Activated T-cell treated with anti-CD3 and anti-CD28 coated beads, Interleukin-2, amount 50 U/mL, for 1 hour (primary cell): ENCODE data around the gene ENTPD7.
"Not testable (repeated sequence)": the region's sequence is repeated elsewhere in the genome, so short reads cannot be mapped to it uniquely, and the experiment has no call there.

ENCODE experiments used
- DNase-seq: peaks from one replicate; pipeline ENCODE4 v3.0.0-alpha.2; 2020

The ENTPD7 gene

DNA sequence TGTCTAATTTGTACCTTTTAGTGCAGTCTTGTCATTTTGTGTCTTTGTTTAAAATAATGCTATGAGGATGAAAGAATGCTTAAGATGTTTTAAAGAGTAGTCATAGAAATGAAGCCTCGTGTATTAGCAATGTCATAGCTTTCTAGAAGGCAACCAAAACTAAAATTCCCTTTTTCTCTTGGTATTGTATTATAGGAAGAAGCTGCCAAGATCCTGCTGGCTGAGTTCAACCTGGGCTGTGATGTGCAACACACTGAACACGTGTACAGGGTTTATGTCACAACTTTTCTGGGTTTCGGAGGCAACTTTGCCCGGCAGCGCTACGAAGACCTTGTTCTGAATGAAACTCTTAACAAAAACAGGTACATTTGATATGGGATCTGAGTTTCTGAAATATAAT lies 36.5 kb downstream of the ENTPD7 start:
- DNase-seq = no peak

GRCh38 chr10:99698504-99699080 lies 39.3 kb downstream of the ENTPD7 start:
- no peak for DNase-seq

DNA sequence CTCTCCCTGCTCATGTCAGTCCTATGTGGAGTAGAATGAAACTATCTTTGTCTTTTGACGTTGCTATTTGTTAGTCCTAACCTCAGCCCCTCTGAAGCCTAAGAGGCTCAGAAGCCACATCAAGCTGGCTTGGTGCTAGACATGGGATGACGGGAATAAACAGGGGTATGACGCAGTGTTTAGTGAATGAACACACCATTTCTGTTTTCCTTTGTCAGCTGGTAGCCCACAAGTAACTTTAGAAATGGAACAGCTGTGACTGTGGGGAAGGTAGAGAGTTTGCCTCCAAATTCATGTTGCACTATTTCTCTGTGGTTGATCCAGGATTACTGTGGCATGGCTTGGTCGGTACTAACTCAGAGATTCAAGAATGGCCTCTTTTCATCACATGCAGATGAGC lies 41.3 kb downstream of the ENTPD7 start:
- no peak for DNase-seq

DNA sequence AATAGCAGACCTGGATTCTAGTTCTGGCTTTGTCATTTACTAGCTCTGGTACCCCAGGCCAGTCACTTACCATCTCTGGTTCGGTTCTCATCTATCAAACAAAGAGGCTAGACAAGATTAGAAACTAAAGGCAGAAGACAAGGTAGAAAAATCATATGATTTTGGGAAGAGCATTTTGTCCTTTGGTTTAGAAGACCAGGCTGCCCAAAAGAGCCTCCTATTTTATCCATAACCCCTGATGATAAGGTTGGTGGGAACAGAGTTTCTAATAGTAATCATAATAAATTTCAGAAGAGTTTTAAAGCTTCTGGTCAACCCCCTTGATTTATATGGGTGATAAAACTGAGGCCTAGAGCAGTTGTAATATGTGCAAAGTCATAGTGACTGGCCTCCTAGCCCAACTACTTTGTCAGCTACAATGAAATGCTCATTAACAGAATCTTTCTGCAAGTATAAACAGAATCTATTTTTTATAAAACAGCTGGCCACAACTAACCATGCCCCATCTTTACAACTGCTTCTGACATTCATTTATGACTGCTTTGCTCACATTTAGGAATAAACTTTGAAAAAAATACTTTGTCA lies 49.2 kb downstream of the ENTPD7 start:
- no peak for DNase-seq

DNA sequence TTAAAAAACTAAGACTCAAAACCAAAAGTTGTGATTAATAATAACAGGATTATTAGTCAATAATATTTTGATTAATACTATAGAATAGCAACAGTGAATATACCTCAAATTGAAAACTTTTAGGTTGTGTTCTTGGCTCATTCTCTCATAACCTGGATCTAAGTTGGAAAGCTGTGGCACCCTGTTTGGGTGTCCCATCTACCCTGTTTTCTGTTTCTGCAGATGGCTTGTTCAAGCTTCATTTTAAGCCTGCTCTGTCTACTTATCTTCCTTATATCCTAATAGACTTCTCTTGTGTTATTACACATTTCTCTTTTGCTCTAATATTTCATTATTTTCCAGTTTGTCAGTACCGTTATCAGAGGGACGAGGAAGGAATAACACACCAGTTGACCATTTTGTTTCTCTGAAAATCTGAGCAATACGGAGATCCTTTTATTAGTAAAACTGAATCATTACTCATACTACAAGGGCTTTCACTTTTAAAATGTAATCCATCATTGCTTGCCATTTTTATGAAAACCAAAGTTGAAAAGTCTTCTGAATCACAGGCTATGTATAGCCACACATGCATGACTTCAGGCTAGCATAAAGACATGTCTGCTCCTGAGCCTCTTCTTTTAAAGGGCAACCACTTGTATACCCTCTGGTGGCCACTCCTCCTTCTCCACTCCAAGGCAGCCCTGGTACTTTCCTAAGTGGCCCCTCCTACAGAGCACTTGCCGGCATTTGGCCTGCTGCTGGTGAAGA lies 50.3 kb downstream of the ENTPD7 start:
- DNase-seq = no peak

DNA sequence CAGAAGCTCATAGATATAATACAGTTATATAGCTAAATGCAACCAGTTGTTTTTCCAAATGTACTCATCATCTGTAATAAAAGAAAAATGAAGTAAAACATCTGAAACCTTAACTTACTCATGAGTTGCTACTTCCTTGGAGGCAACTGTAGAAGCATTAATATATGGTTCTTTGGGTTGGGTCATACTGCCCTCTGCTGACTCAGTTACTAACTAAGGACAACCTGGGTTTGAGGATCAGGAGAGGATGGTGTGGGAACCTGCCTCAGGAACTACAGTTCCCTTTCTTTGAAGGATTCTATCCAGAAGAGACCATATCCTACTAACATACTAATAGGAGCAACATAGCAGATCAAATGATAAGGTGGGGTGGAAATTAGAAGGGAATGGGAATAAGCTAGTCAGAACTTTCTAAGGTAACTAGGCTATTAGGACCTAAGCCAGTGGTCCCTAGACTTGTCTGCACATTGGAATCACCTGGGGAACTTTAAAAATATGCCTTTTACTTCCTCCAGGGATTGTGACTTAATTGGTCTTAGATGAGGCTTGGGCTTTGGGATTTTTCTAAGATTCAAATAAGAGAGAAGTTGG lies 51.9 kb downstream of the ENTPD7 start:
- DNase-seq = no peak

GRCh38 chr10:99714446-99714845 lies 55.1 kb downstream of the ENTPD7 start:
- no peak for DNase-seq

GRCh38 chr10:99720387-99720786 lies 61.1 kb downstream of the ENTPD7 start:
- DNase-seq = no peak

GRCh38 chr10:99730026-99730425 lies 70.7 kb downstream of the ENTPD7 start:
- DNase-seq = no peak

- no peak for DNase-seq
Observed at GRCh38 chr10:99731306-99732032, 72.2 kb downstream of the ENTPD7 start.

- DNase-seq = peak; percentile 95
Observed at GRCh38 chr10:99732033-99732842, 72.9 kb downstream of the ENTPD7 start, which contains the start of the genes COX15 and CUTC. COX15 (minus strand) TSS chr10:99732127; CDS start chr10:99732049, 78 bp downstream. CUTC (plus strand) TSS chr10:99732234; CDS start chr10:99732349, 115 bp downstream.

DNA sequence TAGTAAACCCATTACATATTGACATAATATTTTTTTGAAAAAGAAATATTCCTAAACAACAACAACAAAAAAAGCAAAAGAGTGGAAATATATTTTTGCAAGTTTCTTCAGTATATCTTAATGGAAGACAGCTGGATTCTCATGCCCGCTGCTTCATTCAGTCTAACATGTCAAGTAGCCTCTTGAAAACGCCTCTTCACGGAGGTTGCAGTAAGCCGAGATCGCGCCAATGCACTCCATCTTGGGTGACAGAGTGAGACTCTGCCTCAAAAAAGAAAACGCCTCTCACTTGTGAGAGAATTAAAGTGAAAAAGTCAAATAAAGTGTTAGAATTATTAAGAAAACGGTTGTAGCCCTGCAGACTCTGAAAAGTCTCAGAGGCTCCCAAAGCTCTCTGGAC lies 74.1 kb downstream of the ENTPD7 start:
- DNase-seq = no peak

DNA sequence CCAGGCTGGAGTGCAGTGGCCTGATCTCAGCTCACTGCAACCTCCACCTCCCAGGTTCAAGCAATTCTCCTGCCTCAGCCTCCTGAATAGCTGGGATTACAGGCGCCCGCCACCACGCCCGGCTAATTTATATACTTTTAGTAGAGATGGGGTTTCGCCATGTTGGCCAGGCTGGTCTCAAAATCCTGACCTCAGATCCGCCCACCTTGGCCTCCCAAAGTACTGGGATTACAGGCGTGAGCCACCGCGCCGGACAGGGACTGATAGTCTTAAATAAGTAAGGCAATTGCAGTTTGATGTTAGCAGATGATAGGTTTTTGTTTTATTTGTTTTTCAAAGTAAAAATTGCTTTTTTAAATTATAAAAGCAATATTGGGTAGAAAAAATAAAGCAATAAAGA lies 74.8 kb downstream of the ENTPD7 start:
- not testable (repeated sequence) for DNase-seq

DNA sequence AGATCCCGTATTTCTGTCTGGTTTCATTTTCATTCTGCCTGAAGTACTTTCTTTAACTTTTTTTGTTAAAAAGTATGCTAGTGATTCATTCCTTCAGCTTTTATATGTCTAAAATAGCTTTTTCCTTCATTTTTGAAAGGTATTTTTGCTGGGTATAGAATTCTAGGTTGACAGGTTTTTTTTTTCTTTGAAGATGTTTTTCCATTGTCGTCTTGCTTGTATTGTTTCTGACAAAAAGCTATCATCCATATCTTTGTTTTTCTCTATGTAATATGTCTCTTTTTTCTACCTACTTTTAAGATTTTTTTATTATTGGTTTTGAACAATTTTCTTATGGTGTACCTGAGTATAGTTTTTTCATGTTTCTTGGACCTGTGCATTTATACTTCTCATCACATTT lies 81.0 kb downstream of the ENTPD7 start:
- DNase-seq = no peak

DNA sequence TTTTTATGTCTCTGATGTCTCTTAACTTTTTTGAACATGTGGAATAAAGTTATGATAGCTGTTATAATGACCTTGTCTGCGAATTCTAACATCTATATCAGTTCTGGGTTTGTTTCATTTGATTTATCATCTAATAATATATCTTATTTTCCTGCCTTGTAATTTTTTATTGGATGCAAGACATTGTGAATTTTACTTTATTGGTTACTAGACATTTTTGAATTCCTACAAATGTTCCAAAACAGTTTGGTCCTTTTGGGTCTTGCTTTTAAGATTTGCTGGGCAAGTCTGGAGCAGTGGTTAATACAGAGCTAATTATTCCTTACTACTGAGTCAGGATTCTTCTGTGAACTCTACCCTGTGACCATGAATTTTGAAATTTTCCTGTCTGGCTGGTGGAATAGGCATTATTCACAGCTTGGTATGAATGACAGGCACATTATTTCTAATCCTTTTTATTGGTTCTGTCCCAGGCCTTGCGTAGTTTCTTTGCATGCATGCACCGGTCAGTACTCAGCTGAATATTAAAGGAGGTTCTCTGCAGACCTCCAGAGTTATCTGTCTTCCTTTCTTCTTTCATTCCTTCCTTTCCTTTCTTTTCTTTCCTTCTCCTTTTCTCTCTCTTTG lies 81.7 kb downstream of the ENTPD7 start:
- DNase-seq = no peak

DNA sequence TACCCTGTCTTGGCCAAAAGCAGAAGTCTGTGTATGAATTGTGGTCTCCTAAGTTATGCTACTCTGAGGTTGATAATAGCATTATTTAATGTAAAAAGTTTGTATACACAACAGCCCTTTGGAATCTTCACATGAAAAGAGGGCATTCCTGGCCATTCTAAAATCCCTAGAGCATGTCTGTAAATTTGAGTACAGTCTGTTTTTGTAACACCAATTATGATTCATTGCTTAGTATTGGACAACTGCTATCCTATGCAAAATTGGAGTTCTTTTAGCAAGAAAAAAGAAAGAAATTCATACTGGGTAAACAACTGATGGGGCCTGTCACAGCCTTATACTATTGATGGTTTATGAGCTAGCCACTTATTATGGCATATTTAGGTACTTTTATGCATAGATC lies 82.9 kb downstream of the ENTPD7 start:
- no peak for DNase-seq

DNA sequence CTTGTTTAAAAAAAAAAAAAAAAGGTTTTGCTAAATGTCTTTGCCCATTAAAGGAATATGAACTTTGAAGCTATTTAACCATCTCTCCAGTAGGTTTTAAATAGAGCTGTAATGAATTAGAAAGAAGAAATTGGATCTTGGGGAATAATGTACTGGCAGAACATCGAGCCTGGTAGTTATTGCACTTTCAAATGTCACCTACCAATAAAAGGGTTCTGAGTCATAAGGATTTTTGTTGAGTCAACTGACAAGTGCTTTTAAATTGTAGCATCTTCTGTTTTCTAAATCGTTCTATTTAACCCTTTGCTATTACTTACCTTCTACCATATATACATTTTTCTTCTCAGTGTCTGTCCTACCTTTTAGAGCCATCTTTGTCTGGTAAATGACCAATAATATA lies 83.4 kb downstream of the ENTPD7 start:
- no peak for DNase-seq

DNA sequence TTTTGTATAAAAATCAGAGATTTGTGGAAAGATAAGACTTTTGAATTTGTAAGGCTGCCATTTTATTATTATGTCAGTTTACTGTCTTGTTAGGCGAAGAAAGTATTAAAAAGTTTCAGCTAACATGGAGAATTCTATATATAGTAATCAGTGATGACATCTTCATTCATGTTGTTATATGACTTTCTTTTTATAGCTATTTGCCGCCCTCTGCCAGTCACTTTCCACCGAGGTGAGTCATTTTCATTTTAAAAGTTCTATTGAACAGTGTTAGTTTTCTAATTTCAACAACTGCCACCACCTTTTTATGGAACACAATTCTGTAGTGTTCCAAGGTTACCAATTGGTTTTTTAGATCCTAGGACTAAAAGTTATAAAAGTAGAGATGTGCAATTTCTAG lies 84.5 kb downstream of the ENTPD7 start:
- DNase-seq = no peak

DNA sequence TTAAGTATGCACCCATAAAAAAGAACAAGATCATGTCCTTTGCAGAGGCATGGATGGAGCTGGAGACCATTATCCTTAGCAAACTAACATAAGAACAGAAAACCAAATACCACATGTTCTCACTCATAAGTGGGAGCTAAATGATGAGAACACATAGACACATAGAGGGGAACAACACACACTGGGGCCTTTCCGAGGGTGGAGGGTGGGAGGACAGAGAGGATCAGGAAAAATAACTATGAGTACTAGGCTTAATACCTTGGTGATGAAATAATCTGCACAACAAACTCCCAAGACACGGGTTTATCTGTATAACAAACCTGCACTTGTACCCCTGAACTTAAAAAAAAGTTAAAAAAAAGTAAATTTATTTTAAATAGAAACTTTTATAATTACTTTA lies 86.9 kb downstream of the ENTPD7 start:
- DNase-seq = not testable (repeated sequence)

DNA sequence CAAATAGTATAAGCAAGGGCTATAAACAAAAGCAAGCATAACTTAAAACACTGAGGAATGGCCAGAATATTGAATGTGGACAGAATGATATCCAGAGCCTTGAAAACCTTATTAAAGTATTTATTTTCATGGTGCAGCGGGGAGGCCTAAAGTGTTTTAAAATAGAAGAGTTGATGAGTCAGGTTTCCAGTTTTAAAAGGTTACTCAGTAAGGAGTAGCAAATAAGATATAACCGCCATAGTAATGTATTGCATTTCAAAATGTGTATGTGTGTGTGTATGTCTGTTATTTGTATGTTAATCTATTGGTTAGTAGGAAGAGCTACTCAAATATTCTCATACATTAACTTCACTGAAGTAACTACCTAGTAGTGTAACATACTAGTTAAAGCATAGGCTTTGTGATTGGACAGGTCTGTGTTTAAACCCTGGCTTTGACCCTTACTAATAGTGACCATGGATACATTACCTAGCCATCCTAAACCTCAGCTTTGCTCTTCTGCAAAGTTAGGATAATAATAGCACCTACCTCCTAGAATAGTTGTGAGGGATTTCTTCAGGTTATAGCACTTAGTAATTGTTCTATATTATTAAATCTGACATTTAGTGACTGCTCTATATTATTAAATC lies 89.6 kb downstream of the ENTPD7 start:
- DNase-seq = no peak

GRCh38 chr10:99750641-99751040 lies 91.3 kb downstream of the ENTPD7 start:
- DNase-seq = no peak
